ENCODE data around the gene FAM20C. TPM values are rescaled to one million over a fixed set of nuclear protein-coding genes. Genes with fewer than 3 reads are reported as not detected.
"Not testable (repeated sequence)": the region's sequence is repeated elsewhere in the genome, so short reads cannot be mapped to it uniquely, and the experiment has no call there.

Gene FAM20C
- total RNA-seq, 4 donors from 2014 or later, result 3.8 to 28.8 (median 16.4) TPM

- intact Hi-C loops (cut with DNase I; ENCODE audit: low total_unique reads), result no loop called here
- no peak for DNase-seq
- no peak overlapping the region for H3K4me3 ChIP-seq
- H3K4me1 ChIP-seq, result no peaks in the 10 kb centered on the region
- TF ChIP-seq POLR2A (IDR thresholded peaks at IDR 0.05) (no peak), CTCF (IDR thresholded peaks at IDR 0.05) (no peak)
- no peak overlapping the region for H3K27ac ChIP-seq
- H3K36me3 ChIP-seq, result no peaks in the 10 kb centered on the region
- H3K27me3 ChIP-seq, result no peaks in the 10 kb centered on the region
- no peaks in the 10 kb centered on the region for H3K9me3 ChIP-seq
Observed at GRCh38 chr7:204326-204725, 12.0 kb downstream of the FAM20C start.

GRCh38 chr7:205115-206010 is 13.0 kb downstream of the FAM20C start:
- intact Hi-C loops (cut with DNase I; ENCODE audit: low total_unique reads), result no loop called here
- Histone ChIP-seq H3K27ac (no peak overlapping the region), H3K27me3 (no peaks in the 10 kb centered on the region), H3K9me3 (no peaks in the 10 kb centered on the region), H3K4me1 (no peaks in the 10 kb centered on the region), H3K36me3 (no peaks in the 10 kb centered on the region), H3K4me3 (no peak overlapping the region)
- DNase-seq, result no peak
- no peak for TF ChIP-seq CTCF (IDR thresholded peaks at IDR 0.05)
- TF ChIP-seq POLR2A (IDR thresholded peaks at IDR 0.05), result no peak

- DNase-seq; H3K4me1 ChIP-seq; H3K4me3 ChIP-seq; intact Hi-C loops (cut with DNase I; ENCODE audit: low total_unique reads); H3K27ac ChIP-seq; H3K36me3 ChIP-seq; H3K9me3 ChIP-seq; H3K27me3 ChIP-seq: not testable (repeated sequence)
Observed at GRCh38 chr7:206351-206750, 14.0 kb downstream of the FAM20C start.

GRCh38 chr7:207418-208129 is 15.2 kb downstream of the FAM20C start:
- no peak for DNase-seq
- H3K27ac ChIP-seq, result no peak overlapping the region
- no peaks in the 10 kb centered on the region for H3K36me3 ChIP-seq
- H3K4me1 ChIP-seq, result no peaks in the 10 kb centered on the region
- intact Hi-C loops (cut with DNase I; ENCODE audit: low total_unique reads), result no loop called here
- no peak overlapping the region for H3K4me3 ChIP-seq
- no peaks in the 10 kb centered on the region for H3K27me3 ChIP-seq
- TF ChIP-seq CTCF (IDR thresholded peaks at IDR 0.05) (no peak), POLR2A (IDR thresholded peaks at IDR 0.05) (no peak)
- no peaks in the 10 kb centered on the region for H3K9me3 ChIP-seq

- no peak for DNase-seq
- no peaks in the 10 kb centered on the region for H3K9me3 ChIP-seq
- H3K4me3 ChIP-seq, result no peak overlapping the region
- TF ChIP-seq POLR2A (IDR thresholded peaks at IDR 0.05) (no peak), CTCF (IDR thresholded peaks at IDR 0.05) (no peak)
- no peaks in the 10 kb centered on the region for H3K36me3 ChIP-seq
- intact Hi-C loops (cut with DNase I; ENCODE audit: low total_unique reads), result no loop called here
- H3K4me1 ChIP-seq, result no peaks in the 10 kb centered on the region
- no peaks in the 10 kb centered on the region for H3K27me3 ChIP-seq
- H3K27ac ChIP-seq, result no peak overlapping the region
Observed at GRCh38 chr7:208130-208673, 15.8 kb downstream of the FAM20C start.
